GM04504 (cell line): ENCODE results near the gene ZSCAN22.
A peak's percentile ranks its signal among the peaks of the same experiment; 100 is the strongest.
"Not testable (repeated sequence)": the region's sequence is repeated elsewhere in the genome, so short reads cannot be mapped to it uniquely, and the experiment has no call there.

Source experiments
- DNase-seq: peaks from one replicate; pipeline ENCODE4 v3.0.0-alpha.2; 2012; ENCODE audit warnings: low read depth

Gene ZSCAN22

GRCh38 chr19:58374200-58374599 lies 47.4 kb downstream of the ZSCAN22 start:
- no peak for DNase-seq

GRCh38 chr19:58376724-58377123 lies 49.9 kb downstream of the ZSCAN22 start:
- not testable (repeated sequence) for DNase-seq

GRCh38 chr19:58379246-58379645 lies 52.5 kb downstream of the ZSCAN22 start:
- DNase-seq: no peak

GRCh38 chr19:58380037-58380661 lies 53.4 kb downstream of the ZSCAN22 start:
- no peak for DNase-seq

GRCh38 chr19:58380662-58381459 lies 54.1 kb downstream of the ZSCAN22 start, which contains the start of gene ZNF837:
Gene ZNF837 (minus strand): TSS chr19:58381030. CDS start chr19:58369332, 11,698 bp downstream.
- peak; percentile 100 for DNase-seq

GRCh38 chr19:58381460-58382212 lies 54.8 kb downstream of the ZSCAN22 start:
- no peak for DNase-seq

- no peak for DNase-seq
Measured at GRCh38 chr19:58382997-58383603, 56.3 kb downstream of the ZSCAN22 start.

GRCh38 chr19:58385313-58385890 lies 58.6 kb downstream of the ZSCAN22 start:
- DNase-seq: no peak

- no peak for DNase-seq
Measured at GRCh38 chr19:58385891-58386575, 59.2 kb downstream of the ZSCAN22 start.

GRCh38 chr19:58386576-58387337 lies 60.0 kb downstream of the ZSCAN22 start, which contains the start of gene RPS5:
Gene RPS5 (plus strand): TSS chr19:58387269. CDS start chr19:58388138, 869 bp downstream.
- peak; percentile 96 for DNase-seq

- no peak for DNase-seq
Measured at GRCh38 chr19:58387338-58388174, 60.8 kb downstream of the ZSCAN22 start.

GRCh38 chr19:58388175-58388526 lies 61.4 kb downstream of the ZSCAN22 start:
- DNase-seq: no peak
